Heart left ventricle (tissue), 16 donors: ENCODE results near the gene MYL4. TPM values are rescaled to one million over a fixed set of nuclear protein-coding genes. Genes with fewer than 3 reads are reported as not detected.

Experiments used
- ATAC-seq, 4 donors: fragments of 200-7000 bp; cut with Tn5 transposase; one replicate each; pipeline ENCODE4 v1.9.1; 2020 to 2022; ENCODE audit warnings: moderate library complexity in 4 of 4, mild to moderate bottlenecking in 3 of 4, moderate number of reproducible peaks in 1 of 4
- DNase-seq, 5 donors: peaks; one replicate each; pipeline ENCODE4 v3.0.0-alpha.2; 2020
- H3K27ac ChIP-seq, 12 donors: fragments of 200-600 bp; sonication (generic) in 4 of 12; one replicate each; pipeline versions ENCODE4 v1.5.0 to v1.8.0; 2016 to 2022; ENCODE audit warnings: mild to moderate bottlenecking in 2 of 12
- H3K27me3 ChIP-seq, 9 donors: fragments of 200-600 bp; sonication (generic) in 2 of 9; one replicate each; pipeline versions ENCODE4 v1.5.1 to v1.8.0; 2016 to 2022; ENCODE audit warnings: mild to moderate bottlenecking in 3 of 9
- H3K36me3 ChIP-seq, 9 donors: fragments of 200-600 bp; sonication (generic) in 2 of 9; one replicate each; pipeline versions ENCODE4 v1.5.0 to v1.8.0; 2018 to 2022; ENCODE audit warnings: mild to moderate bottlenecking in 2 of 9
- H3K4me1 ChIP-seq, 12 donors: fragments of 200-600 bp; sonication (generic) in 4 of 12; one replicate each; pipeline versions ENCODE4 v1.5.0 to v1.8.0; 2016 to 2022; ENCODE audit warnings: mild to moderate bottlenecking in 3 of 12
- H3K4me3 ChIP-seq, 12 donors: fragments of 200-600 bp; sonication (generic) in 4 of 12; one replicate each; pipeline versions ENCODE4 v1.5.0 to v1.8.0; 2017 to 2022; ENCODE audit warnings: mild to moderate bottlenecking in 9 of 12, moderate library complexity in 4 of 12
- H3K9me3 ChIP-seq, 12 donors: fragments of 200-600 bp; sonication (generic) in 4 of 12; one replicate each; pipeline versions ENCODE4 v1.5.0 to v1.8.0; 2016 to 2022; ENCODE audit warnings: mild to moderate bottlenecking in 1 of 12
- CTCF ChIP-seq, 12 donors: fragments of 200-600 bp; sonication (generic) in 4 of 12; IDR thresholded peaks; one replicate each; pipeline versions ENCODE4 v1.5.0 to v1.8.0; 2018 to 2022; ENCODE audit warnings: antibody characterized with exemption in 12 of 12, mild to moderate bottlenecking in 5 of 12
- POLR2A ChIP-seq, 2 donors: fragments of 450-650 bp; IDR thresholded peaks; one replicate each; pipeline ENCODE4 v1.6.1; 2017; ENCODE audit warnings: antibody characterized with exemption in 2 of 2, mild to moderate bottlenecking in 2 of 2, moderate library complexity in 2 of 2
- WGBS, 4 donors: extraction: QIAGEN DNeasy Blood & Tissue Kit in 2 of 4; methylation state at CpG; one replicate each; pipeline versions ENCODE4 v1.1.5 to v1.1.7; 2013 to 2018; 5-methylcytosine and 5-hydroxymethylcytosine counted together
- intact Hi-C, 10 donors: fragments of 100-400 bp; cut with DNase I; formaldehyde crosslinking; loops; one replicate each; pipeline versions ENCODE4 v1.11.1 to v1.14.2; 2022
- polyA plus RNA-seq, 2 donors: library from polyadenylated mRNA; stranded (reverse); fragments of 200-250 nt; gene quantifications; one replicate each; pipeline ENCODE4 v1.2.3, GENCODE V29; 2013
- total RNA-seq, 9 donors: library from RNA; depleted of rRNA in 2 of 9; stranded (reverse); fragments of >200 nt in 2 of 9; fragmentation: NEBNext Ultra II Directional in 3 of 9; extraction: Animal tissue kit (Norgen Biotek cat#: 25700) in 3 of 9; gene quantifications; one replicate each; pipeline versions ENCODE4 v1.1.0 to v1.2.4, GENCODE V29; 2016 to 2023
- donor health status: ischemic (EF 13 %, LVEDD 7.1; RV severe dilation, severe dysfunction).
- donor health status: healthy with polysubstance abuse.
- donor health status: DM: no; HTN: yes; CAD: no.
- donor health status: DM: no; HTN: no; CAD: no.
- donor health status: ischemic (EF 25% LVEDD 6.9; RV normal size, moderate dysfunction).
- donor health status: ischemic (EF 25% LVEDD 5.7; RV mildly dilated, moderate dysfunction).
- donor health status: healthy.
- donor health status: DM: yes; HTN: yes; CAD: no.
- donor health status: ischemic (EF 35%, LVEDD 5.7; RV mildly dilated, moderate dysfunction).
- donor health status: nonischemic (EF 11% LVEDD 7.7; RV severe dilation, severe dysfunction).
- donor health status: DM: yes; HTN: yes; CAD: no.
- donor health status: PGD.
- donor health status: ischemic (EF 29% LVEDD 5.4; RV normal size, mild dysfunction).
- donor health status: nonischemic (EF 23%, LVEDD 6.1; RV moderate dilation, normal function).

Gene MYL4
- total and polyA plus RNA-seq, 11 donors, result 24.9 to 750 (median 69.0) TPM

- intact Hi-C loops, result no loop called here
- ATAC-seq (no peak), DNase-seq (no peak)
- Histone ChIP-seq H3K4me3 (peak overlapping the region in 1 of 12 donors; percentile 86), H3K4me1 (peaks cover 8 to 35% (median 27%) of the 10 kb centered on the region in 12 donors), H3K27me3 (no peaks in the 10 kb centered on the region), H3K36me3 (no peaks in the 10 kb centered on the region), H3K9me3 (no peaks in the 10 kb centered on the region), H3K27ac (no peak overlapping the region)
- WGBS, 4 donors, result 96 to 98% (median 98%) methylated on average over 4 of the region's 4 CpGs
- TF ChIP-seq CTCF (IDR thresholded peaks at IDR 0.05) (no peak), POLR2A (IDR thresholded peaks at IDR 0.05) (no peak)
These were observed 18.9 kb upstream of the MYL4 start for GRCh38 chr17:47190243-47190642.

- no peak for ATAC-seq
- no peaks in the 10 kb centered on the region for H3K36me3 ChIP-seq
- no peak for DNase-seq
- no peak overlapping the region for H3K4me3 ChIP-seq
- no peak overlapping the region for H3K27ac ChIP-seq
- no peaks in the 10 kb centered on the region for H3K27me3 ChIP-seq
- 95 to 100% (median 99%) methylated on average over 1 of the region's 1 CpG for WGBS, 4 donors
- intact Hi-C loops, result no loop called here
- H3K9me3 ChIP-seq, result no peaks in the 10 kb centered on the region
- peaks cover 8 to 30% (median 23%) of the 10 kb centered on the region in 12 donors for H3K4me1 ChIP-seq
- TF ChIP-seq POLR2A (IDR thresholded peaks at IDR 0.05), result no peak
- no peak for TF ChIP-seq CTCF (IDR thresholded peaks at IDR 0.05)
These were observed 18.4 kb upstream of the MYL4 start for GRCh38 chr17:47190770-47191169.

GRCh38 chr17:47192554-47192953 lies 16.6 kb upstream of the MYL4 start:
- intact Hi-C loops, result no loop called here
- WGBS, 4 donors, result 85 to 94% (median 87%) methylated on average over 6 of the region's 6 CpGs
- no peak for TF ChIP-seq POLR2A (IDR thresholded peaks at IDR 0.05)
- no peak for TF ChIP-seq CTCF (IDR thresholded peaks at IDR 0.05)
- H3K27me3 ChIP-seq, result no peaks in the 10 kb centered on the region
- no peaks in the 10 kb centered on the region for H3K9me3 ChIP-seq
- H3K27ac ChIP-seq, result no peak overlapping the region
- H3K4me3 ChIP-seq, result no peak overlapping the region
- peaks cover 1 to 12% (median 5%) of the 10 kb centered on the region in 12 donors for H3K4me1 ChIP-seq
- DNase-seq (no peak), ATAC-seq (no peak)
- H3K36me3 ChIP-seq, result no peaks in the 10 kb centered on the region

- TF ChIP-seq CTCF (IDR thresholded peaks at IDR 0.05) (no peak), POLR2A (IDR thresholded peaks at IDR 0.05) (no peak)
- ATAC-seq (no peak), DNase-seq (no peak)
- 98 to 99% (median 98%) methylated on average over 4 of the region's 4 CpGs for WGBS, 4 donors
- no peaks in the 10 kb centered on the region for H3K36me3 ChIP-seq
- H3K27me3 ChIP-seq, result no peaks in the 10 kb centered on the region
- H3K27ac ChIP-seq, result no peak overlapping the region
- H3K4me3 ChIP-seq, result no peak overlapping the region
- H3K4me1 ChIP-seq, result peaks cover 0 to 4% (median 0%) of the 10 kb centered on the region in 12 donors
- no peaks in the 10 kb centered on the region for H3K9me3 ChIP-seq
- intact Hi-C loops, result no loop called here
These were observed 15.1 kb upstream of the MYL4 start for GRCh38 chr17:47193931-47194511.
